CD4-positive, alpha-beta T cell treated with Interleukin-4 for 4 hours (primary cell): Measurements from ENCODE around the gene TEKT2.

Experiments
- DNase-seq: peaks from one replicate; pipeline ENCODE4 v3.0.0-alpha.2; 2020

TEKT2 gene, protein sequence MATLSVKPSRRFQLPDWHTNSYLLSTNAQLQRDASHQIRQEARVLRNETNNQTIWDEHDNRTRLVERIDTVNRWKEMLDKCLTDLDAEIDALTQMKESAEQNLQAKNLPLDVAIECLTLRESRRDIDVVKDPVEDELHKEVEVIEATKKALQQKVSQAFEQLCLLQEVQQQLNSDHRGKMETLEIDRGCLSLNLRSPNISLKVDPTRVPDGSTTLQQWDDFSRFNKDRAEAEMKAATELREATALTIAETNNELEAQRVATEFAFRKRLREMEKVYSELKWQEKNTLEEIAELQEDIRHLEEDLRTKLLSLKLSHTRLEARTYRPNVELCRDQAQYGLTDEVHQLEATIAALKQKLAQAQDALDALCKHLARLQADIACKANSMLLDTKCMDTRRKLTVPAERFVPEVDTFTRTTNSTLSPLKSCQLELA

DNA sequence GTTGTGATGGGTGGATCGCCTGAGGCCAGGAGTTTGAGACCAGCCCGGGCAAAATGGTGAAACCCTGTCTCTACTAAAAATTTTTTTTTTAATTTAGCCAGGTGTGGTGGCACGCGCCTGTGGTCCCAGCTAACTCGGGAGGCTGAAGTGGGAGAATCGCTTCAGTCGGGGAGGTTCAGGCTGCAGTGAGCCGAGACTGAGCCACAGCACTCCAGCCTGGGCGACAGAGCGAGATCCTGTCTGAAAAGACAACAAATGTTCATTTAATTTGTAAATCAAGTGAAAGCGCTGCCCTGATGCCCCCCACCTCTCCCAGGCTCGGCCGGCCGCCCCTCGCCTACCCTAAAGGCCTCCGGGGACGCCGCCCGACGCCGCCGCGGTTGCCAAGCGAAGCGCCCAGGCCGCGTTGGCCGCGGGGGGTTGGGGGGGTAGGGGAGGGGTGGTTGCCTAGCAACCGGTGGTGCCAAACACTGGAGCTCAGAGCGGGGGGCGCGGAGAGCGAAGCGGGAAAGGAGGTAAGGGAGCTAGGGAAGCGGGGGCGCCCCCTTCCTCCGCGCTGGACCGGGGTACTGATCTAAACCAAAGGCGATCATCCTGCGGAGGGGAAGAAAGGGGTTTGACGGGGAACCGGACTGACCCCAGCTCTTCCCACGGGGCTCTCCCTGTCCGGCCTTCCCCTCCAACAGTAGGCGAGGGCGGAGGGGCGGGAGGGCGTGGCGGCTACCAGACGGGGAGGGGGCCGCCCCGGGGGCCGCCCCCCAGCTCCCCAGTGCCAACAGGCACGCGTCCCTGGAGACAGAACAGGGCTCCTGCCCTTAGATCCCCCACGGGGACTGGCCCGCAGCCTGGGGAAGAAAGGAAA, at the start of gene TEKT2:
TSS of gene TEKT2 (plus strand) at position 460 of the 862 bp plus-strand sequence. CDS start 828 bp downstream, outside the sequence.
- no peak for DNase-seq

DNA sequence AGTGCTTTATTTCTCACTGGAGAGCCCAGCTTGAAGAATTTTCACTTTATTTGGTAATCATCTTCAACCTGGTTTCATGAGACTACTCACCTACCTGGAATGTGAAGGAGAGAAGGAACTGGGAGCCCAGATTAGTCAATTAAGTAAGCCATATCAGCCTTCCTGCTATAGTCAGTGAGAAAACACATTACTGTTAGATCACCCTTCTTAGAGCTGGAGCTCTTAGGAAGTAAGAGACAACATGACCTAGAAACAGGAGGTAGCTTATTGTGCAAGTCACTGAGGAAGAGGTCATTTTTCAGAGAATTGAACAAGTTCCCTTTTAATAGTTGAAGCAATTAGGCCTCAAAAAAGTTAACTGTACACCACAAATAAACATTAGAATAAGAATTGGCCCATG, 49.2 kb upstream of the TEKT2 start:
- peak; percentile 2 for DNase-seq

DNA sequence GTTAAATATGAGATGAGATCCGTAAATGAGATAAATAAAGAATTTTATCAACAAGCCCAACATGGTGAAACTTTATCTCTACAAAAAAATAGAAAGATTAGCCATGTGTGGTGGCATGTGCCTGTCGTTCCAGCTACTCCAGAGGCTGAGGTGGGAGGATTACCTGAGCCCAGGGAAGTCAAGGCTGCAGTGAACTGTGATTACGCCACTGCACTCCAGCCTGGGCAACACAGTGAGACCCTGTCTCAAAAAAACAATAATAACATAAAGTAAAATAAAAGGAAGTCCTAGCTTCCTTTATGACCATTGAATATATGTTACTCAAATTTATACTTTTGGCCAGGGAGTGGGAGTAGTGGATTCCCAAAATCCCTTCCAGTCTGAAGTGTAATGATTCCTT, 48.7 kb upstream of the TEKT2 start:
- DNase-seq = no peak

DNA sequence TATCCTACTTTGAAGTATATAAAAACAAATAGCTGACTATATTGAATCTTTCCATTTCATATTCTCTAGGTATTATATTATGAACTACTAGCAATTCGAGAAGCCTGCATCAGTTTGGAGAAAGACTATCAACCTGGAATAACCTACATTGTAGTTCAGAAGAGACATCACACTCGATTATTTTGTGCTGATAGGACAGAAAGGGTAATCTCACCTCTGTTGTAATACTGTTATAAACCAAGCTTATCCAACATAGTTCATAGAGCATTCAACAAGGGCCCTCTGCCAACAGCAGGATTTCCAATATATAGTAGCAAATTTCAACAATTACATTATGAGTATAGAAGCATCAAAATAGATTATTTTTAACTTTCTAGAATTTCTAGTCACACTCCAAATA, 43.7 kb upstream of the TEKT2 start:
- DNase-seq = no peak

DNA sequence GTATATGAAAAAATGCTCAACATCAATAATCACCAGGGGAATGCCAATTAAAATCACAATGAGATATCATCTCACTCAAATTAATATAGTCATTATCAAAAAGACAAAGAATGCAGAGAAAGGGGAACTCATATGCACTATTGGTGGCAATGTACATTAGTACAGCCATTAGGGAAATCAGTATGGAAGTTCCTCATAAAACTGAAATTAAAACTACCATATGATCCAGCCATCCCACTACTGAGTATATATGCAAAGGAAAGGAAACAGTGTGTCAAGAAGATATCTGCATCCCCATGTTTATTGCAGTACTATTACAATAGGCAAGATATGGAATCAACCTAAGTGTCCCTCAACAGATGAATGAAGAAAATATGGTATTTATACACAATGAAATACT, 32.1 kb upstream of the TEKT2 start:
- no peak for DNase-seq

DNA sequence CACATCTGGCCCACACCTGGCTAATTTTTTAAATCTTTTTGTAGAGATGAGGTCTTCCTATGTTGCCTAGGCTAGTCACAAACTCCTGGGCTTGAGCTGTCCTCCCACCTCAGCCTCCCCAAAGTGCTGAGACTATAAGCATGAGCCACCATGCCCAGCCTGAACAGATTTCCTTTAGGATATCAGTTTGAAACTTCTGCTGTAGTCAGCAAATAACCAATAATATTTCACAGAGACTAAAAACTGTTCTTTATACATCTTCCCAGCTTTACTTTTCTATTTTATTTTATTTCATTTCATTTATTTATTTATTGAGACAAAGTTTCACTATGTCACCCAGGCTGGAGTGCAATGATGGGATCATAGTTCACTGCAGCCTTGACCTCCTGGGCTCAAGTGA, 29.9 kb upstream of the TEKT2 start:
- no peak for DNase-seq

DNA sequence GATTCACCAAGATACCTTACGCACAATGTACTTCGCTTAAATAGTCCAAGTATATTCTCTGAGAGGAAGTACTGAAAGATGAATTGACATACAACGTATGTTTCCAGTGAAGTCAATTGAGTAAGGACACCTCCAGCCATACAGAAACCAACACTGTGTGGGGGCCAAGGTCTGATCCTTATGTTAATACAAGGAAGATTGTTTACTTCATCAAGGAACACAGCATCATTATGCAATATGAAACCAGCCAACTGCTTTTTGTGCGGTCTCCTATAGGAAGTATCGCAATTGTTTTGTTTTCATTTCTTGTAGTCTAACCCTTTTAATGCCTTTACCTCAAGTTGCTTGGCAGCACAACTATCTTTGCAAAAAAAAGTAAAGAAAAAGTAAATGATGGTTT, 28.2 kb upstream of the TEKT2 start:
- no peak for DNase-seq

DNA sequence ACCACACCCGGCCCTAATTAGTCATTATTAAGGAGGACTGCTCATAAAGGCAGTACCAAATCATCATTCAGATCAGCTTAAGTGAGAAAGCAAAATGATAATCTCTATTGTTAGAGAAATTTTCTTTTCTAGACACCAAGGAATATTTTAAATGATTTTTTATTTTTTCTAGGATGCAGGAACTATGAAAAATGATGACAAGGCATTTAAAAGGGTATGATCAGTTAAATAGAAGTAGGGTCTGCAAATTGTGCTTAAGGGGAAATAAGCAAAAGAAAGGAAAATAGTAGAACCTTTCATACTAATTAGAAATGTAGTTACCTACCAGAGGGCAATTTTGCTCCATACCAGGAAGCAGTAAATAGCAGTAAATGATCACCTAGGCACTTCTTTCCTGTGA, 21.6 kb upstream of the TEKT2 start:
- DNase-seq = no peak

DNA sequence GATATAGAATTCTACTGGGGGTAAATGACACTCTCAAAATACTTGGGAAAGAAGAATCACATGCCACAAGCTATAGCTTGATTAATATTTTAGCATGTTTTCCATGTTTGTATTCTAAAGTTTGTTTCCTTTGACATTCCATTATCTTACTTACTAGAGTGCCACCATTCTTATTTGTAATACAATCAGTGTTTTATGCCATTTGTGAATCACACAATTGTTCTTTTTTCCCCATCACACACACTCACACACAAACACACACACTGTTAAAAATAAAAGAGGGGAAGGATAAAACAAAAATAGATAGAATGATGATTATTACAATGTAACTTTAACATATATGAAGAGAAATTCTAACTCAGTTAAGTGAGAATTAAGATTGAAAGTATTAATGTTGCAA, 16.0 kb upstream of the TEKT2 start:
- DNase-seq = no peak

DNA sequence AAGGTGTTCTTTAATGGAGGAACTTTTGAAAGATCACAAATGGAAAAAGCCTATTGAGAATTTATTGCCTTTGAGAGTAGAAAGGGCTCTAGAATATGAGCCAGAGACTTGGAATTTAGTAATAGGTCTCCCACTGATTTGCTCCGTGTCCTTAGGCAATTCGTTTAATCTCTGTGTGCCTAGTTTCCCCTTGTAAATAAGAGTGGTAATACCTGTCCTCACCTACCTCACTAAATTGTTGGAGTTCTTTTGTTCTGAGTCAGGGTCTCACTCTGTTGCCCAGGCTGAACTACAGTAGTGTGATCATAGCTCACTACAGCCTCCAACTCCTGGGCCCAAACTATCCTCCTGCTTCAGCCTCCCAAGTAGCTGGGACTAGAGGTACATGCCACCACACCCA, 15.0 kb upstream of the TEKT2 start:
- no peak for DNase-seq

DNA sequence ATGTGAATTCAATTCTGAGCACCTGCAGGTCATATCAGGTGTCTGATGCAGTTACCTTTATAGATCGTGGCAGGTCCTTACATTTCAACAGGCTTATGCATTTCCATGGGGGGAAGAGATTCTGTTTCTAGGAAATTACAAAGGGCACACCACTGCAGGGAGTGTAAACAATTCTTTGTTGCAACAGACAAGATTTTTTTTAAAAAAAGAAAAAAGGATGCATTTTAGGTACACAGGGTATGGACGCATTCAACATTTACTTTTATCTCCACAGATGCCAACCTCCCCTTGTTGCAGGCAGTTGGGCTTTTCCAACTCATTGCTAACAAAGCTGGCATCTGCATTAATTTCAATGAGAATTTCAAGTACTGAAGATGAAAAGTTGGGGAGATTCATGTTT, 13.5 kb upstream of the TEKT2 start:
- no peak for DNase-seq

DNA sequence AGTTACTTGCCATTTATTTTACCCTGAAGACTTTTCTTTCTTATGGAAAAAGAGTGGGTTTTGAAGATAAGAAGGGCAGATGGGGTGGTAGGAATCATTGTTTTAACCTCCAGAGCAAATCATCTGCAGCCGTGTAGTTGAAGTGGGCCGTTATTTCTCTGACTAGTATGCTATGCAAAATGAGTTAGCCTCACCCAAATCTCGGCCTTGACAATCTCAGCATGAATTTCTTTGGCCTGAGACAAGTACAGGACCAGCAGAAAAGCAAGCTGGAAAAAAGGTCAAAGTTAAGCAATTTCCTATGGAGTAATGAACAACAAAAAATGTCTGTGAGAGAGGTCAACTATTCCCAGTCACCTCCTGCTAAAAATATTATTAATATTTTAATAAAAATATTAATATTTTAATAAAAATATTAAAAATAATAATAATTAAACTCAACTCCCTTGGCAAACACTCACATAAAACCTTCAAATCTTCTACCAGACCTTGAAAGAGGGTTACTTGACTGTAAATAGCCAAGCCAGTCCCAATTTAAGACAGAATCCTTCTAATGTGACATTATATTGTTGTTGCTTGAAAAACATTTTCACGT, 6.8 kb upstream of the TEKT2 start:
- DNase-seq = no peak

DNA sequence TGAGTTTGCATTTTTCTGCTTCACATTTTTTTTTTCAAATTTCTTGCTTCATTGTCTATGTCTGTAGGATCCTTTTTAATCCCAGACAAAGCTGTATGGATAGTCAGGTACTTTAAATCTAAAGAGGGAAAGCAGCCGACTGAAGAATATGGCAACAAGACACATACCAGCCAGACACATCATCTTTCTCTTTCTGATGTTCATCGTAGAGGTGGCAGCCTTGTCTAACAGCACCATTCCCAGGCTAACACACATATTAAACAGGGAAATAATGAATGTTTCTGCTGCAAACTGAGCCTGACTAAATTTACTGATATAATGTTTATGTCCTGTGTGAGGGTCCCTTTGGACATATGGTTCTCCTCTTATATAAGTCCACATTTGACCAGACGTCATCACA, 3.7 kb upstream of the TEKT2 start:
- no peak for DNase-seq

DNA sequence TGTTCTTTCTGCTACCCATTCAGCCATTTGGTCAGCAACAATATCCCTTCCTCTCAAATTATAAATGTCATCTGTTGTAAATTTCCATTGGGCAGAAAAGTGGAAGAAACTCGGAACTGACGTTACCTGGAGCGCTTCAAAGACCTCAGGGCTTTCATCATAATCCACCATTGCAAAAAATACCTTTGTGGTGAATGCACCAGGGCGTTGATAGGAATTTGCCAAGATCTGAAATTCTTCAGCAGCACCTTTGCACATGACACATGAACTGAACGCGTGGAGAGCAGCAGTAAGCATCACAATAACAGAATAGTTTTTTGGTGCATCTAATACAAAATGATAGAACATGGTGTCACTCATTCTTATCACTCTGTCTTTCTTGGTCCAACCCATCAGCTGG, 3.1 kb upstream of the TEKT2 start:
- no peak for DNase-seq

DNA sequence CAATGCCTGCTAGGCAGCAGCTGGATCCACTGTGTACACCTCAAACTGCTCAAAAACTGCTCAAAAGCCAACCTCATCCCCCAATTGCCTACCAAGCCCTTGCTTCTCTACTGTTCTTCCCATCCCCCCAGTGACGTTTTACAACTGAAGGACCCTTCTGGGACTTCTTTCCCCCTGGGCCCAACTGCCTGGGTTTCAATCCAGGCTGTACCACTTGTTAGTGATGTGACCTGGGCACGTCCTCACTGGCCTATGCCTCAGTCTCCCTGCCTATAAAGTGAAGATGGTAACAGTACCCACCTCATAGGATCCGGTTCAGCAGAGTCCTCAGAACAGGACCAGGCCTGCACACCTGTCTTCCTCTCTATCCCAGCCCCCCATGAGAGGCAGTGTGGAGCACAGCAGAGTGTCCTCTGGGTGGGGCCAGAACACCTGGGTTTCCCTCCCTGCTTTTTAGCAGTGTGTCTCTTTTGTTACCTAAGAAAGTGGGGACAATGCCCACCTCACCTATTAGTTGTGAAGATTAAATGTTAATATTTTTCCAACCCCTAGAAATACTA, 1.9 kb upstream of the TEKT2 start:
- no peak for DNase-seq

DNA sequence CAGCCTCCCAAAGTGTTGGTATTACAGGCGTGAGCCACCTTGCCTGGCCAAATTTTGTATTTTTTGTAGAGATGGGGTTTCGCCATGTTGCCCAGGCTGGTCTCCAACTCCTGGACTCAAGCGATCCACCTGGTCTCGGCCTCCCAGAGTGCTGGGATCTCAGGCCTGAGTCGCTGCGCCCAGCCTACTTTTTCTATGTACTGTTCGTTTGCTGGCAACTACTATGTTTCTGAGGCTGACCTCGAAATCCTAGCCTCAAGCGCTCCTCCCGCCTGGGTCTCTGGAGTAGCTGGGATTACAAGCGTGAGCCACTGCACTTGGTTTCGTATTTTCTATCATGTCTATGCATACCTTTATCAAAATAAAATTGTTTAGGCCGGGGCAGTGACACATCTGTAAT, 675 bp upstream of the TEKT2 start:
- no peak for DNase-seq

DNA sequence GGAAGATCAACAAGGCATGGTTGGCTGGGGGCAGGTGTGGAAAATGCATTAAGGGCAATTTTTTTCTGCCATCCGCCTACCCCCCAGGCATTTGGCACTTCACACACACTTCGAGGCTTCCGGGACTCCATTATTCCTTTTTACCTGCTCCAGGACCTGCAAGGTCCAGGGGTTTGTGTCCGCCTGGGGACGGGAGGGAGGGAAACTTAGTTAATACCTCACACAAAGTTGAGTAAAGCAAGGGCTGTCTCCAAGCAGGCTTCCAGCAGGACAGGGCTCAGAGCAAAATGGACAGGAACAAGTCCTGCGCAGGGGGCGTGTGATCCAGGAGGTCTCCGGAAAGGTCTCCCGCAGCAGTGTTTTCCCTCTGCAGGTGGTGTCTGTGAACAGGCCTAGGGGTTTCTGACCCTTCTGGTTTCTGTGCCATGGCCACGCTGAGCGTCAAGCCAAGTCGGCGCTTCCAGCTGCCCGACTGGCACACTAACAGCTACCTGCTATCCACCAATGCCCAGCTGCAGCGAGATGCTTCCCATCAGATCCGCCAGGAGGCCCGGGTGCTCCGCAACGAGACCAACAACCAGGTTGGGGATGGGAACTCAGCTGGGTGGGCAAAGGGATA, 712 bp downstream of the TEKT2 start:
- DNase-seq = no peak

DNA sequence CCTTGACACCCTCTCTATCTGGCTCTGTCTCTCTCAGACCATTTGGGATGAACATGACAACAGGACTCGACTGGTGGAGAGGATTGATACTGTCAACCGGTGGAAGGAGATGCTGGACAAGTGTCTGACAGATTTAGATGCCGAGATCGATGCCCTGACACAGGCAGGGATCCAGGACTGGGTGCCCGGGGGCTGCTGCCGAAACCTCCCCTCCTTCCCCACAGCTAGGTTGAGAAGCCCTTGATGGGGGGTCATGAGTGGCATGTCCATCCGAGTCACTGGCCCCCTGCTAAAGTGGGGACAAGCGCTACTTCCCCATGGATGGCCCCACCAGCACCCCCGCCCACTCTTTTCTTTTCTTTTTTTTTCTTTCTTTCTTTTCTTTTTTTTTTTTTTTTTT, 1.2 kb downstream of the TEKT2 start:
- no peak for DNase-seq

DNA sequence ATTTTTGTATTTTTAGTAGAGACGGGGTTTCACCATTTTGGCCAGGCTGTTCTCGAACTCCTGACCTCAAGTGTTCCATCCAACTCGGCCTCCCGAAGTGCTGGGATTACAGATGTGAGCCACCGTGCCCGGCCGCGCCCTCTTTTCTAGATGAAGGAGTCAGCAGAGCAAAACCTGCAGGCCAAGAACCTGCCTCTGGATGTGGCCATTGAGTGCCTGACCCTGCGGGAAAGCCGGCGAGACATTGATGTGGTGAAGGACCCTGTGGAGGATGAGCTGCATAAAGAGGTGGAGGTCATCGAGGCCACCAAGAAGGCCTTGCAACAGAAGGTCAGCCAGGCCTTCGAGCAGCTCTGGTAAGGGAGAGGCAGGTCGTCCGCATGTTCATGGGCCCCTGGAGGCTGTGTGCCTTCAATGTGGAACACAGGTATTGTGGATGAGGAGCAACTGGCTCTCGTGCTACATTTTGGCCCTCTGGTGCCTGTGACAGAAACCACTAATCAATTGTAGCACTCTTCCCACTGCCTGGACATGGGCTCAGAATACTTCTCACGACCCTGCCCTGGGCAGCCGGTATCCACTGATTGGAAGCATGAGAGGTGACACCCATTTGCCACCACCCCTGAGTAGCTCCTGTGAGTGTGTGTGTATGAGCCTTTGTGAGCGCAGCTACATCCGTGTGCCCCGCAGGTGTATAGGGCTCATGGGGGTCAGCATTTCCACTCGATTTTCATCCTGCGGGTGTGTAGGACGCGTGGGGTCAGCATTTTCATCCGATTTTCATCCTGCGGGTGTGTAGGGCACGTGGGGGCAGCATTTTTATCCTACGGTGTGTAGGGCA, 2.0 kb downstream of the TEKT2 start:
- no peak for DNase-seq

DNA sequence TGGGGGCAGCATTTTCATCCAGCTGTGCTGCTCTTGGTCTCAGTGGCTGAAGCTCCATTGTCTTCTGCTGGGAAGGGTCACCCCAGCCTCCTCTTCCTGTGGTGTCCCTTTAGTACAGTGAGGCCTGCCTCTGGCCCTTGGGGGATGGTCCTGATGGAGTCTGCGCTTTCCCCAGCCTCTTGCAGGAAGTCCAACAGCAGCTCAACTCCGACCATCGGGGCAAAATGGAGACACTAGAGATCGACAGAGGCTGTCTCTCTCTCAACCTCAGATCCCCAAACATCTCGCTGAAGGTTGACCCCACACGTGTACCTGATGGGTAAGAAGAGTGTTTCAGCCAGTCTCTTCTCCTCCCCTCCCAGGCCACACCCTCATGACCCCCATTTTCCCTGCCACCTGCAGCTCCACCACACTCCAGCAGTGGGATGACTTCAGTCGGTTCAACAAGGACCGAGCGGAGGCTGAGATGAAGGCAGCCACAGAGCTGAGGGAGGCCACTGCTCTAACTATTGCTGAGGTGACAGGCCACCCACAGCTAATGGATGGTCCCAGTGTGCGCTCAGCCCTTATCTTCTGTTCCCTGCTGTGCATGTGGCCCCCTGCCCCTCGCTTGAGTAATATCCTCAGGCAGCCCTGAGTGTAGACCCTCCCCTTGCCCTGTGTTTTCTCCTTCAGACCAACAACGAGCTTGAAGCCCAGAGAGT, 2.8 kb downstream of the TEKT2 start:
- DNase-seq = no peak
